ENCODE data around the gene SOCS1.
"Not testable (repeated sequence)": the region's sequence is repeated elsewhere in the genome, so short reads cannot be mapped to it uniquely, and the experiment has no call there.

SOCS1 gene, protein sequence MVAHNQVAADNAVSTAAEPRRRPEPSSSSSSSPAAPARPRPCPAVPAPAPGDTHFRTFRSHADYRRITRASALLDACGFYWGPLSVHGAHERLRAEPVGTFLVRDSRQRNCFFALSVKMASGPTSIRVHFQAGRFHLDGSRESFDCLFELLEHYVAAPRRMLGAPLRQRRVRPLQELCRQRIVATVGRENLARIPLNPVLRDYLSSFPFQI

GRCh38 chr16:11255737-11256660, at the start of gene SOCS1:
Gene SOCS1 (minus strand): TSS chr16:11256204. CDS start chr16:11255478, 726 bp downstream.
- DNase-seq (ENCODE audit: low spot score), result peak; percentile 75

DNA sequence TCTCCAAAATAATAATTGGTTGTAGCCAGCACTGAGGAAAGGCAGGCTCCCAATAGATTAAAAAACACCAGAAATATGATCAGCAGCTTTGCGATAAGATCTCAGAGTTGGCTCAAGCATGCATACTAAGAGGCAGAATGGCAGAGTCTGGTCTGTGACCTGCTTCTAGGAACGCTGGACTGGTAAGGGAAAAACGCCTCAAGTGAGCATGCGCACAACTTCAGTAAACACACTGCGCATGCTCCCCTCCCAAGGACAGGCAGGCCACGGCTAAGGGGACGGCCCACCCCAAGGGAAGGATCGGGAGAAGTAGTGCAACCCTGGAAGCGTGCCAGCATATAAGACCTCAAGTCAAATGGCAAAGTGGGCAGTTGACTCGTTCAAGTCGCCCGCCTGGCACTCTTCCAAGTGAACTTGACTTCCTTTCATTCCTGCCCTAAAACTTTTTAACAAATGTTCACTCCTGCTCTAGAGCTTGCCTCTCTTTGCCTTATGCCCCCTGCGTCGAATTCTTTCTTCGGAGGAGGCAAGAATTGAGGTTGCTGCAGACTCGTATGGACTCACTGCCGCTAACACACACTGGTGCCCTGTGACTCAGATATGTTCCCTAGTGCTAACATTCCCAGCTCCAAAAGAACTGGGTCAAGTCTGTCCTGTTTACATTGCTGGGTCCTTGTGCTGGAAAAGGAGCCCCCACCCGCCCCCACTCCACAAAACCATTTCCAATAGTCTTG, 47.6 kb upstream of the SOCS1 start:
- DNase-seq (ENCODE audit: low spot score), result no peak

- no peak for DNase-seq (ENCODE audit: low spot score)
These were observed 47.0 kb upstream of the SOCS1 start for GRCh38 chr16:11302977-11303376.

DNA sequence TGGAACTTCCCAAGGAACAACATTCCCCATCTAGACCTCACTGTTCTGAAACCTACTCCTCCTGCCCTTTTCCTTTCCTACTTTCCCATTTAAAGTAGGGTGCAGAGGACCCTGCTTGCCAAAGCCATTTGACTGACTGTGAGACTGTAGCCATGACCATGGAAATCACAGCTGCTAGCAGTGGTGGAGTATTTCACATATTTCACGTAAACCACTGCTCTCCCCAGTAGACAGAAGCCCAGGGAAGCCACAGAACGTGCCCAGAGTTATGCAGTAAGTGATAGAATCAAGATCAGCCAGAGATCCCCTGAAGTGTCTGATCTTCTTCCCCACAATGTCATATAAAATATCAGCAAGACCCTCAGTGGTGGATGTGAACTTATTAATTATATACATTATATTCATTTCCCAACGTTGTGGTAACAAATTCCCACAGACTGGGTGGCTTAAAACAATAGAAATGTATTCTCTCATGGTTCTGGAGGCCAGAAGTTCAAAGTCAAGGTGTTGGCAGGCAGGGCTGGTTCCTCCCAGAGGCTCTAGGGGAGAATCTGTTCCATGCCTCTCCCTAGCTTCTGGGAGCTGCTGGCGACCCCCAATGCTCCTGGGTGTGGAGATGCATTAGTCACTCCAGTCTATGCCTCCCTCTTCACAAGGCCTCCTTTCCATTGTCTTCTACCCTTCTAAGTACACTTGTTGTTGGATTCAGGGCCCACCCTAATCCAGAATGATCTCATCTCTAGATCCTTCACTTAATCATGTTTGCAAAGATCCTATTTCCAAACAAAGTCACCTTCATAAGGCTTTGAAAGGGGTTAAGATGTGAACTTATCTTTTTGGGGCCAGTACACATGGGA, 45.9 kb upstream of the SOCS1 start:
- no peak for DNase-seq (ENCODE audit: low spot score)

- no peak for DNase-seq (ENCODE audit: low spot score)
These were observed 44.5 kb upstream of the SOCS1 start for GRCh38 chr16:11300560-11300892.

- DNase-seq (ENCODE audit: low spot score), result no peak
These were observed 44.0 kb upstream of the SOCS1 start for GRCh38 chr16:11299865-11300559.

- DNase-seq (ENCODE audit: low spot score), result not testable (repeated sequence)
These were observed 43.0 kb upstream of the SOCS1 start for GRCh38 chr16:11298950-11299547.

- no peak for DNase-seq (ENCODE audit: low spot score)
These were observed 42.3 kb upstream of the SOCS1 start for GRCh38 chr16:11298143-11298900.

GRCh38 chr16:11297492-11298142, 41.6 kb upstream of the SOCS1 start:
- peak; percentile 52 for DNase-seq (ENCODE audit: low spot score)

DNA sequence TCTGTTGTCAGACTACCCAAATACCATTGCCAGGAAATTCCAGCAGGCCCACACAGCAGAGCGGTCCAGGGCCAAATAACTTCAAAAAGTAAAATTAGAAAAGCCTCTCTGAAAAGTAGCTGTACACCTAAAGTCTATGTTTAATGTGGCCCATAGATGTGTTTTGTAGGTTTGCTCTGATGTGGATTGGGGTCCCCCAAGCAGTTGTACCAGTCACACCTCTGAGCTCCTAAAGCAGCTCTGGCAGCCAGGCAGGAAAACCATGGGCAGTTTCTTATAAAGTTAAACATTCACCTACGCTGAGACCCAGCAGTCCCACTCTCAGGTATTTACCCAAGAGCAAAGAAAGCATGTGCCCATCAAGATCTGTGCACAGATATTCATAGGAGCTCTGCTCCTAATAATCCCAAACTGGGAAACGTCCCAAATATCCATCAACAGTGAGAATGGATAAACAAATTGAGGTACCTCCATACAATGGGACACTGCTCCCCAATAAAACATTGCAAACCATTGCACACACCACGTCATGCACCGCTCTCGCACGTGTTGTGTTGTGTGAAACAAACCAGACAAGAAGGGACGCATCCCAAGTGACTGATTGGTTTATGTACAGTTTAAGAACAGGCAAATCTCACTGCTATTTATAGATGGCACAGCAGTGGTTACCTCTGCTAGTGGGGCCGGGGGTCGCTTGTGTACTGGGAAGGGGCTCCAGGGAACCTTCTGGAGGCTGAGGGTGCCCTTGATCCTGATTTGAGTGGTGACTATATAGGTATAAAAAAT, 40.9 kb upstream of the SOCS1 start:
- DNase-seq (ENCODE audit: low spot score), result no peak

GRCh38 chr16:11296351-11296705, 40.3 kb upstream of the SOCS1 start:
- DNase-seq (ENCODE audit: low spot score), result no peak

DNA sequence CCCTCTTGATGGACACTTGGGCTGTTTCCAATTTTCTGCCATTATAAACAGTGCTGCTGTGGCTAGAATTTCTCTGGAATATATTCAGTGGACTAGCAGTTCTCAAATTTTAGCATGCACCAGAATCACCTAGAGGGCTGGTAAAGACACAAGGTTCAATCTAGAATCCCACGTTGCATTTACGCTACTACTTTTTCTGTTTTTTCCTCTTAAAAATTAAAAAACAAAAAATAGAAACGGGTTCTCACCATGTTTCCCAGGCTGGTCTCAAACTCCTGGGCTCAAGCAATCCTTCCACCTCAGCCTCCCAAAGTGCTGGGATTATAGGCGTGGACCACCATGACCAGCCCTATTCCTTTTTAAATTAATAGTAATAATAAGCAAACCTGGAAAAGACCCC, 39.7 kb upstream of the SOCS1 start:
- no peak for DNase-seq (ENCODE audit: low spot score)

DNA sequence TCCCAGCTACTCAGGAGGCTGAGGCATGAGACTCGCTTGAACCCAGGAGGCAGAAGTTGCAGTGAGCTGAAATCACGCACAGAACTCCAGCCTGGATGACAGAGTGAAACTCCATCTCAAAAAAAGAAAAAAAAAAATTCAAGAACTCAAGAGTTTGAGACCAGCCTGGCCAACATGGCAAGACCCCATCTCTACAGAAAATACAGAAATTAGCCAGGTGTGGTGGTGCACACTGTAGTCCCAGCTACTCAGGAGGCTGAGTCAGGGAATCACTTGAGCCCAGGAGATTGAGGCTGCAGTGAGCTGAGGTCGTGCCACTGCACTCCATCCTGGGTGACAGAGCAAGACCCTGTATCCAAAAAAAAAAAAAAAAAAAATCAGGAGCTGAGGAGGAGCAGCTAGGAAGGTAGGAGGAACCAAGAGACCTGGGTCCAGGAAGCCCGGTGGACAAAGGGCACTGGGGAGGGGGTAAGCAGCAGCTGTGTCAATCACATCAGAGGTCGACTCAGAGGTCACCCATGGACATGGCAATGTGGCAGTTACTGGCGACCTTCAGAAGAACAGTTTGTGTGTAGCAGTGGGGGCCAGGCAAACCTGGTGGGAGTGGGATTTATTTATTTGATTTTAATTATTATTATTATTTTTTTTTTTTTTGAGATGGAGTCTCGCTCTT, 36.2 kb upstream of the SOCS1 start:
- DNase-seq (ENCODE audit: low spot score), result no peak

- no peak for DNase-seq (ENCODE audit: low spot score)
These were observed 35.2 kb upstream of the SOCS1 start for GRCh38 chr16:11291091-11291703.

DNA sequence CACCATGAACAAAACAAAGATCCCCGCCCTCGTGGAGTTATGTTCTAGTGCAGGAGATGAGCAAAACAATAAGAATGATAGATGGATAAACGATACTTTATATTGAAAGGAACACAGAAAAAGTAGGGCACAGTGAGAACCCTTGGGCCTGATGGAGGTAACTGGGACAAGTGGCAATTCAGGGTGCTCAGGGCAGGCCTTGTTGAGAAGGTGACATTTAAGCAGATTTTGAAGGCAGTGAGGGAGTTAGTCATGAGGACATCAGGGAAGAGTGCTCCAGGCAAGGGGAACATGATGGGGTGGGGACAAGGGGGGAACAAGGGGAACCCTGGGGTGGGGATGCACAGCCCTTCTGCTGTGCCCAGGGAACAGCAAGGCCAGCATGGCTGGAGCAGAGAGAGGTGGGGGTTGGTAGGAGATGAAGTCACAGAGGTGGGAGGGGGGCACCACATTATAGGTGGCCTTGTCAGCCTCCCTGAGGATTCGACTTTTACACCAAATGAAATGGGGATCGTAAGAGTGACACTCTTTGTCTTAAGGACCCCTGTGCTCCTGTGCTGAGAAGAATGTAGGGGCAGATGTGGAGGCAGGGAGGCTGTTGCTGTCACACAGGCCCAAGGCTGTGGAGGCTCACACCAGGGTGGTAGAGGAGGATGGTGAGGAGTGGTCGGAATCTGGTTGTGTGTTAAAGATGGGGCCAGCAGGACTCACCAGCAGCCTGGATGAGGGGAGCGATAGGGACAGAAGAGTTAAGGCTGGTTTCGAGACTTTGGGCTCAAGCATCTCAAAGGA, 34.3 kb upstream of the SOCS1 start:
- DNase-seq (ENCODE audit: low spot score), result no peak

DNA sequence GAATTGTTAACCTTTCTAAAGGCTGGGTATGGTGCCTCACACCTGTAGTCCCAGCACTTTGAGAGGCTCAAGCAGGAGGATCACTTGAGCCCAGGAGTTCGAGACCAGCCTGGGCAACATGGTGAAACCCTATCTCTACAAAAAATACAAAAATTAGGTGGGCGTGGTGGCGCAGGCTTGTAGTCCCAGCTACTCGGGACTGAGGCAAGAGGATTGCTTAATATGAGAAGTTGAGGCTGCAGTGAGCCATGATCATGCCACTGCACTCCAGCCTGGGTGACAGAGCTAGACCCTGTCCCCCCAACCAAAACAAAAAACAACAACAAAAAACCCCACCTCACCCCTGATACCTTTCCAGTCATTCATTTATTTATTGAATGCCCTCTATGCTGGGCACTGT, 33.7 kb upstream of the SOCS1 start:
- DNase-seq (ENCODE audit: low spot score), result not testable (repeated sequence)

GRCh38 chr16:11289202-11289601, 33.2 kb upstream of the SOCS1 start:
- no peak for DNase-seq (ENCODE audit: low spot score)
